GM19452 (cell line): ENCODE measurements around the gene IGFLR1.
"Not testable (repeated sequence)": the region's sequence is repeated elsewhere in the genome, so short reads cannot be mapped to it uniquely, and the experiment has no call there.

Experiments
- ATAC-seq: cut with Tn5 transposase; IDR thresholded peaks from one replicate; pipeline ENCODE4 v1.9.1; 2021; ENCODE audit not compliant: unreplicated experiment

Gene IGFLR1

DNA sequence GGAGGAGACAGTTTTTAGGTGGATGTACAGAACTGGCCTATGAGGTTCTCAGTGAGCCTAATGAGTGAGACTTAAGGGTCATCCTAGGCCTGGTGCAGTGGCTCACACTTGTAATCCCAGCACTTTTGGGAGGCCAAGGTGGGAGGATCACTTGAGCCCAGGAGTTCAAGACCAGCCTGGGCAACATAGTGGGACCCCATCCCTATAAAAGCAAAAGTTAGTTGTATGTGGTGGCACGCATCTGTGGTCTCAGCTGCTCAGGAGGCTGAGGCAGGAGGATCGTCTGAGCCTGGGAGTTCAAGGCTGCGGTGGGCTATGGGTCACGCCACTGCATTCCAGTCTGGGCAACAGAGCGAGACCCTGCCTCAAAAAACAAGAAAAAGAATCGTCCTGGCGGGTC lies 18.1 kb downstream of the IGFLR1 start:
- not testable (repeated sequence) for ATAC-seq

DNA sequence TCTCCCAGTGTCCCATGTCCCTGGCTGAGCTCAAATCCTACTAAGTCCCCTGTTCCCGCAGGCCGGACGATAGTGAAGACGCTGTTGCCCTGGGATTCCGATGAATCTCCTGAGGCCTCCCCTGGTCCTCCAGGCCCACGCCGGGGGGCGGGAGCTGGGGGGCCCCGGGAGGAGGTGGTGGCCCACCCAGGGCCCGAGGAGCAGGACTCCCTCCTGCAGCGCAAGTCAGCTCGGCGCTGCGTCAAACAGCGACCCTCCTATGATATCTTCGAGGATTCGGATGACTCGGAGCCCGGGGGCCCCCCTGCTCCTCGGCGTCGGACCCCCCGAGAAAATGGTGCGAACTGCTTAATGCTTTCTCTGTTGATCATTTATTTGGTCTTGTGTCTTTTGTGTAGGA lies 18.6 kb downstream of the IGFLR1 start:
- no peak for ATAC-seq

DNA sequence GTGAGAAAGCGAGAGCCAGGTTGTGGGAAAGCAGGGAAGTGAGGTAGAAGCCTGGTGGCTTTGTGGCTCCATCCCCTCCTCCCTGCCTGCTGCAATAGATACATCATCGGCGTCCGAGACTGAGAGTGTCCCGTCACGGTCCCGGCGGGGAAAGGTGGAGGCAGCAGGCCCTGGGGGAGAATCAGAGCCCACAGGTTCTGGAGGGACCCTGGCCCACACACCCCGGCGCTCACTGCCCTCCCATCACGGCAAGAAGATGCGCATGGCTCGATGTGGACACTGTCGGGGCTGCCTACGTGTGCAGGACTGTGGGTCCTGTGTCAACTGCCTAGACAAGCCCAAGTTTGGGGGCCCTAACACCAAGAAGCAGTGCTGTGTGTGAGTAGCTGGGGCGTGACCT lies 19.4 kb downstream of the IGFLR1 start:
- no peak for ATAC-seq

DNA sequence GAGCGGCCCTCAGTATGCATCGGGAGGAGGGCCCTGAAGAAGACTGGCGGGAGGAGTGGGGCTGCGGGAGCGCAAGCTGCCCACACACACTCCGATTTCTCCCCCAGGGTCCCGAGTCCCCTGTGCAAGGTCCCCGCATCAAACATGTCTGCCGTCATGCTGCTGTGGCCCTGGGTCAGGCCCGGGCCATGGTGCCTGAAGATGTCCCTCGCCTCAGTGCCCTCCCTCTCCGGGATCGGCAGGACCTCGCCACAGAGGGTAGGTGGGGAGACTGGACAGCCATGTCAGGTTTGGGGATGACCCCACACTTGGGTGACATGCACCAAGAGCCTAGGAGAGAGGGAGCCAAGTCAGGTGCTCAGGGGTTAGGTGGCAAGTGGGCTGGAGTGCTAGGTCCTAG lies 19.8 kb downstream of the IGFLR1 start:
- no peak for ATAC-seq

DNA sequence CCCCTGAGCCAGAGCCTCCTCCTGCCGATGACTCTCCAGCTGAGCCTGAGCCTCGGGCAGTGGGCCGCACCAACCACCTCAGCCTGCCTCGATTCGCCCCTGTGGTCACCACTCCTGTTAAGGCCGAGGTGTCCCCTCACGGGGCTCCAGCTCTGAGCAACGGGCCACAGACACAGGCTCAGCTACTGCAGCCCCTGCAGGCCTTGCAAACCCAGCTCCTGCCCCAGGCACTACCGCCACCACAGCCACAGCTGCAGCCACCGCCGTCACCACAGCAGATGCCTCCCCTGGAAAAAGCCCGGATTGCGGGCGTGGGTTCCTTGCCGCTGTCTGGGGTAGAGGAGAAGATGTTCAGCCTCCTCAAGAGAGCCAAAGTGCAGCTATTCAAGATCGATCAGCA lies 20.9 kb downstream of the IGFLR1 start:
- ATAC-seq: no peak

DNA sequence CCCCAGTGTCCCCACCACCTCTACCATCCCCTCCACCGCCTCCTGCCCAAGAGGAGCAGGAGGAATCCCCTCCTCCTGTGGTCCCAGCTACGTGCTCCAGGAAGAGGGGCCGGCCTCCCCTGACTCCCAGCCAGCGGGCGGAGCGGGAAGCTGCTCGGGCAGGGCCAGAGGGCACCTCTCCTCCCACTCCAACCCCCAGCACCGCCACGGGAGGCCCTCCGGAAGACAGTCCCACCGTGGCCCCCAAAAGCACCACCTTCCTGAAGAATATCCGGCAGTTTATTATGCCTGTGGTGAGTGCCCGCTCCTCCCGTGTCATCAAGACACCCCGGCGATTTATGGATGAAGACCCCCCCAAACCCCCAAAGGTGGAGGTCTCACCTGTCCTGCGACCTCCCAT lies 21.6 kb downstream of the IGFLR1 start:
- ATAC-seq: no peak

DNA sequence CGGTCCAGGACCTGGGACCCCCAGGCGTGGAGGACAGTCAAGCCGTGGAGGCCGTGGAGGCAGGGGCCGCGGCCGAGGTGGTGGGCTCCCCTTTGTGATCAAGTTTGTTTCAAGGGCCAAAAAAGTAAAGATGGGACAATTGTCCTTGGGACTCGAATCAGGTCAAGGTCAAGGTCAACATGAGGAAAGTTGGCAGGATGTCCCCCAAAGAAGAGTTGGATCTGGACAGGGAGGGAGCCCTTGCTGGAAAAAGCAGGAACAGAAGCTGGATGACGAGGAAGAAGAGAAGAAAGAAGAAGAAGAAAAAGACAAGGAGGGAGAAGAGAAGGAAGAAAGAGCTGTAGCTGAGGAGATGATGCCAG lies 22.1 kb downstream of the IGFLR1 start:
- no peak for ATAC-seq

DNA sequence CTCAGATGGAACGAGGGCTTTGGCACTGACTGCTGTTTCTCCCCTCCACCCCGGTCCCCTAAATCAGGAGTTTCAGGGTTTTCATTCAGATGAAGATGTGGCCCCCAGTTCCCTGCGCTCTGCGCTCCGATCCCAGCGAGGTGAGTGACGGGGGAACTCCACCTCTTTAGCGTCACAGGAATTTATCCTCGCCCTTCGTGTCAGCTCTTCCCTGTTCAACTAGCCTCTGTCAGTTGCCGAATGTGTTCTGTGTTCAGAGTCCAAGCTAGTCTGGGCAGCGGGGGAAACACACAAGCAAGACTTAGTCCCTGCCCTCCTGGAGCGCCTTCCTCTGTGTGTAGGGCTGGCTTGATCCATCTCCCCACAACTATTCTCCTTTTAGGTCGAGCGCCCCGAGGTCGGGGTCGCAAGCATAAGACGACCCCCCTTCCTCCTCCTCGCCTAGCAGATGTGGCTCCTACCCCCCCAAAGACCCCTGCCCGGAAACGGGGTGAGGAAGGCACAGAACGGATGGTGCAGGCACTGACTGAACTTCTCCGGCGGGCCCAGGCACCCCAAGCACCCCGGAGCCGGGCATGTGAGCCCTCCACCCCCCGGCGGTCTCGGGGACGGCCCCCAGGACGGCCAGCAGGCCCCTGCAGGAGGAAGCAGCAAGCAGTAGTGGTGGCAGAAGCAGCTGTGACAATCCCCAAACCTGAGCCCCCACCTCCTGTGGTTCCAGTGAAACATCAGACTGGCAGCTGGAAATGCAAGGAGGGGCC lies 22.7 kb downstream of the IGFLR1 start:
- ATAC-seq: no peak

DNA sequence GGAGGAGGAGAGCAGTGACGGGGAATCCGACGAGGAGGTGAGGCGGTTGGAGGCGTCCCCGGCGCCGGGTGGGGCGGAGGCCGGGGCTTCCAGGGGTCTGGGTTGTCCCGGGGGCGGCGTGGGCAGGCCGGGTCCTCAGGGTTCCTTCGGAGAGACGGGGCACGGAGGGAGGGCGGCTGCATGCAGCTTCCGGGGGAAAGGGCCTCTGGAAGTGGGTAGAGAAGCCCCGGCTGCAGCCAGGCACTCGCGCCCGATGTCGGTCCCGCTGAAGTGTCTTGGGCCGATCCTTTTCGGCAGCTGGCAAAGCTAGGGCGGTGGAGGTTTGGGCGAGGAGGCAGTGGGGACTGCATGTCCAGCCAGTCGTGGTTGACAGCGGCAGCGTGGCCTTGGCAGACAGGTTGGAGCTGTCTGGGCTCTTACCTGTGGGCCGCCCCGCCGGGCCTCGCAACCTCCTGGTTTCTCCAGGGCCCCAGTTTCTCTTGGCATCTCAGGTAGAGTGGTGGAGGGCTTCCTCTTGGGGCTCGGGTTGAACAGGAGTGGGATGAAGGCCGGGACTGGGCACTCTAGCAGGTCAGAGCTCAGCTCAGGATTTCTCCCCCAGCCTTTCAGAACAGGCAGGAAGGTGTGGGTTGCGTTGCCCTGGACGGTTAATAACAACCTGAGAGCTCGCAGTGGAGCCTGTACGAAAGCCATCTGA lies 23.8 kb downstream of the IGFLR1 start:
- ATAC-seq: no peak

DNA sequence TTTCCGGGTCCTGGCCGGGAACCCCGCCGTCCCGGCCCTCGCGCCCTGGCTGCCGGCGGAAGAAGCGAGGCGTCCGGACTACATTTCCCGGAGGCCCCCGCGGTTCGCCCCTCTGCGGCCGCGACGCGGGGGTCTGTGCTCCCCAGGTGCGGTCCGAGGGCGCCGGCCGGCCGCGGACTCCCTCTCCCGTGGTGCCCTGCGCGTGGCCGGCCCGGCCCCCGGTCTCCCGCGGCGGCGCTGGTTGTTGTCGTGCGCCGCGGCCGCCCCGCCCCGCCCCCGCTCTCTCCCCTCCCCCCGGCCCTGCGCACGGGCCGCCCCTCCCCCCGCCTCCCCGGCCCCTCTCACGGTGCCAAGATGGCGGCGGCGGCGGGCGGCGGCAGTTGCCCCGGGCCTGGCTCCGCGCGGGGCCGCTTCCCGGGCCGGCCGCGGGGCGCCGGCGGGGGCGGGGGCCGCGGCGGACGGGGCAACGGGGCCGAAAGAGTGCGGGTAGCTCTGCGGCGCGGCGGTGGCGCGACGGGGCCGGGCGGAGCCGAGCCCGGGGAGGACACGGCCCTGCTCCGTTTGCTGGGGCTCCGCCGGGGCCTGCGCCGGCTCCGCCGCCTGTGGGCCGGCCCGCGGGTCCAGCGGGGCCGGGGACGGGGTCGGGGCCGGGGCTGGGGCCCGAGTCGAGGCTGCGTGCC lies 24.4 kb downstream of the IGFLR1 start, which contains the start of gene KMT2B:
TSS of gene KMT2B (plus strand) at position 339 of the 680 bp plus-strand sequence. CDS start at position 355, 16 bp downstream.
- ATAC-seq: peak; percentile 0

DNA sequence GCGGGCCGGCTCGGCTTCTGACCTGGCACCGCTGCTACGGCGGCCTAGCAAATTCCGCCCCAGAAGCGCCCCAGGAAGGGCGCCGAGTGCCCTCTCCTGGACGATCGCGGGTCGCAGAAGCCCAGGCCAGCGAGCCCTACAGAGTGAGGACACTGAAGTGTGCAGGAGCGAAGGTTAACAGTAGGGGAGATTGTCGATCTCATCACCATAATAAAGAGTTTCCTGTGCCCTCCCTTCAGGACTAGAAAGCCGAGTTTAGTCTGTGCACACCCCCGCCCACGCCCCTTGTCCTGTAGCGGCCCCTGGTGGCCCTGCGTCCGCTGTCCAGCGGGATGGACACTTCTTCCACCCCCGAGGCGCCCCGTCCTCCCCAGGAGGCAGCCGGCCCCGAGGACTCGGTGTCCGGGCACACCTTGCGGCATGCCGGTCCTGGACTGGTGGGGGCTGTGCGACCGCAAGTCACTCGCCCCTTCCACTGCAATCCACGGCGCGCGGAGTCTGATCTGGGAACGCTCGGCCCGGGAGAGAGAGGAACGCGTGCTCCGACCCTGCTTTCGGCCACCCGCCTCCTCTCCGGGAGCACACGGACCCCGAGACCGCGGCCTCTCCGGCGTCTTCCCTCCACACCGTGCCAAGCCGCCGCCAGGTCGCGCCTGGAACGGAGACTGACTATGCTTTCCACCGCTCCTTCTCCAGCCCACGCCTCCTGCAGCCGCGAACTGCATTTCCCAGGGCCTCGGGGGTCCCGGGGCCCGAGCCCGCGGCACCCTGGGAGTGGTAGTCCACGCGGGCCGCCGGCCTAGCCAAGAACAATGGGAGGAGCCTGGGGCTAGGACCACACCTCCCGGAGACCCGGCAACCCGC lies 25.2 kb downstream of the IGFLR1 start:
- ATAC-seq: peak; percentile 58

DNA sequence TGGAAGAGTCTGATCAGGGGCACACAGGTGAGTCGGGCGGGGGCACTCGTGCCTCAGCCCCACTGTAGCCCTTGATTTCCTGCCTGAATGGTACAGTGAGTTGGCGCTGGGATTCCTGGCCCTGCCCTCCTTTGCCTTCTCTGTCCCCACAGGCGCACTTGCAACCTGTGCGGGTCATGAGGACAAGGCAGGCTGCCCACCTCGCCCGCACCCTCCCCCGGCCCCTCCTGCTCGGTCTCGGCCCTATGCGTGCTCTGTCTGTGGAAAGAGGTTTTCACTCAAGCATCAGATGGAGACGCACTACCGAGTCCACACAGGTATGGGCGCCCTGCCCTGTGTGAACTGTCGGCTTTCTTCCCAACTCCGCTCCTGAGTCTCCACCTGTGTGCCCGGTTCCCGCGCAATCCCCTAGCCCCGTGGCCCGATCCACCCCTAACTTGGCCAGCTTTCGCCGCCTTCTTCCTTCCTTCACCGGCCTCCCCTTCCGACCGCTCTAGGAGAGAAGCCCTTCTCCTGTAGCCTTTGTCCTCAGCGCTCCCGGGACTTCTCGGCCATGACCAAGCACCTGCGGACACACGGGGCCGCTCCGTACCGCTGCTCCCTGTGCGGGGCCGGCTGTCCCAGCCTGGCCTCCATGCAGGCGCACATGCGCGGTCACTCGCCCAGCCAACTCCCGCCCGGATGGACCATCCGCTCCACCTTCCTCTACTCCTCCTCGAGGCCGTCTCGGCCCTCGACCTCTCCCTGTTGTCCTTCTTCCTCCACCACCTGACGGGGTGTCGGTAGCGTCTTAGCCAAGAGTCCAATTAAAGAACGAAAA lies 26.1 kb downstream of the IGFLR1 start:
- ATAC-seq: peak; percentile 8

DNA sequence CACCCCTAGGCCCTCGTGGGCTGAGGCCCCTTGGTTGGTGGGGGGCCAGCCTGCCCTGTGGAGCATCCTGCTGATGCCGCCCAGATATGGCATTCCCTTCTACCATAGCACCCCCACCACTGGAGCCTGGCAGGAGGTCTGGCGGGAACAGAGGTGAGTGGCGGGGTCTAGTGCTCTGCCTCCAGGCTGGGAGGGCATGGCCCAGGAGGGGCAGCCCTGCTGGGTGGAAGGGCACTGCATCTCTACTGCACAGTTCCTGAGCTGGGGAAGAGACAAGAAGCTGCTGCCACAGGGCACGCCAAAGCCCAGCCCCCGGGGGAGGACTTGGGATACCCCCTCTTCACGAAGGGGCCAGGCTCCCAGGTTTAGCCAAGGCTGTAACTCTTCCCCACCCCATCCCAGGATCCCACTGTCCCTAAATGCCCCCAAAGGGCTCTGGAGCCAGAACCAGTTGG lies 26.9 kb downstream of the IGFLR1 start:
- ATAC-seq: no peak

DNA sequence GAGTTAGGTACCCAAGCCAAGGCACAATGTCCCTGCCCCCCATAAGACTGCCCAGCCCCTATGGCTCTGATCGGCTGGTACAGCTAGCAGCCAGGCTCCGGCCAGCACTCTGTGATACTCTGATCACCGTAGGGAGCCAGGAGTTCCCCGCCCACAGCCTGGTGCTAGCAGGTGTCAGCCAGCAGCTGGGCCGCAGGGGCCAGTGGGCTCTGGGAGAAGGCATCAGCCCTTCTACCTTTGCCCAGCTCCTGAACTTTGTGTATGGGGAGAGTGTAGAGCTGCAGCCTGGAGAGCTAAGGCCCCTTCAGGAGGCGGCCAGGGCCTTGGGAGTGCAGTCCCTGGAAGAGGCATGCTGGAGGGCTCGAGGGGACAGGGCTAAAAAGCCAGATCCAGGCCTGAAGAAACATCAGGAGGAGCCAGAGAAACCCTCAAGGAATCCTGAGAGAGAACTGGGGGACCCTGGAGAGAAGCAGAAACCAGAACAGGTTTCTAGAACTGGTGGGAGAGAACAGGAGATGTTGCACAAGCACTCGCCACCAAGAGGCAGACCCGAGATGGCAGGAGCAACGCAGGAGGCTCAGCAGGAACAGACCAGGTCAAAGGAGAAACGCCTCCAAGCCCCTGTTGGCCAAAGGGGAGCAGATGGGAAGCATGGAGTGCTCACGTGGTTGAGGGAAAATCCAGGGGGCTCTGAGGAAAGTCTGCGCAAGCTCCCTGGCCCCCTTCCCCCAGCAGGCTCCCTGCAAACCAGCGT lies 27.5 kb downstream of the IGFLR1 start:
- no peak for ATAC-seq

DNA sequence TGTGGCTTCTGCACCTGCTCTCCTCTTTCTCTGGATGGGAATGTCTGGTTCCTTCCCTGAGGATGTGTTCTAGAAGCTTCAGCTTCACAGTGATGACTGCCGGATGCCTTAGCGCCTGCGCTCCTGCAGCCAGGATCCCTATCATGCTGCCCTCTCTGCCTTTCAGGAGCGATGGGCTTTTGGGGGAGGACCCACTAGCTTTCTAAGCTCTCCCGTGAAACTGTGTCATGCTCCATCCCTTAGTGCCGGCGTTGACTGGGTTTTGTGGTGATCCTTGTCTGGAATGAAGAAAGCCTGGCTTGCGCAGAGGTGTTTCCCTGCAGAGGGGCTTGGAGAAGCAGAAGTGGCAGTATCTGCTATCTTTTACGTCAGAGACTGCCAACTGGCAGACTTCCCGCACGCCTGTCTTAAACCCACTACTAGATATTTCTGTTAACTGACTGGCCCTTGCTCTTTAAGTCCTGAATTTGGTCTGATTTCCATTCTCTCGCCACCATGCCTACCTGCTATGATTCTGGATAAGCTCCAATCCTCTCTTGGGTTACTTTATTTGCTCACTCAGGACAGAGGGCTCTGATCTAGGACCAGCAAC lies 28.3 kb downstream of the IGFLR1 start:
- ATAC-seq: no peak

DNA sequence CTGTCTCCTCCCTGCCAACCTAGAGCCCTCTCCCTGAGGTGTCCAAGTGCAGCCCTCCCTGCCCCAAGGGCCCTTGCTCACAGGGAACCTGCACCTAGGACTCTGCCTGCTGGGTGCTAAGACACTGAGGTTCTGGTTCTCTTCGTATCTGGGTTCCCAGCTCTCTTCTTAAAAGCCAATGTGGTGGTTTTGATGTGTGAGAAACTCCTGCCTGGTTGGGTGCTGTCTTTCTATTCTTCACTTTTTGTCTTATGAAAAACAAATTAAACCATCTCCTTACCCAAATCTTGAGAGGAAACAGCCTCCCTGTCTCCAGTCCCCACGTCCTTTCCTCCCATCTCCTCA lies 28.8 kb downstream of the IGFLR1 start:
- ATAC-seq: no peak

DNA sequence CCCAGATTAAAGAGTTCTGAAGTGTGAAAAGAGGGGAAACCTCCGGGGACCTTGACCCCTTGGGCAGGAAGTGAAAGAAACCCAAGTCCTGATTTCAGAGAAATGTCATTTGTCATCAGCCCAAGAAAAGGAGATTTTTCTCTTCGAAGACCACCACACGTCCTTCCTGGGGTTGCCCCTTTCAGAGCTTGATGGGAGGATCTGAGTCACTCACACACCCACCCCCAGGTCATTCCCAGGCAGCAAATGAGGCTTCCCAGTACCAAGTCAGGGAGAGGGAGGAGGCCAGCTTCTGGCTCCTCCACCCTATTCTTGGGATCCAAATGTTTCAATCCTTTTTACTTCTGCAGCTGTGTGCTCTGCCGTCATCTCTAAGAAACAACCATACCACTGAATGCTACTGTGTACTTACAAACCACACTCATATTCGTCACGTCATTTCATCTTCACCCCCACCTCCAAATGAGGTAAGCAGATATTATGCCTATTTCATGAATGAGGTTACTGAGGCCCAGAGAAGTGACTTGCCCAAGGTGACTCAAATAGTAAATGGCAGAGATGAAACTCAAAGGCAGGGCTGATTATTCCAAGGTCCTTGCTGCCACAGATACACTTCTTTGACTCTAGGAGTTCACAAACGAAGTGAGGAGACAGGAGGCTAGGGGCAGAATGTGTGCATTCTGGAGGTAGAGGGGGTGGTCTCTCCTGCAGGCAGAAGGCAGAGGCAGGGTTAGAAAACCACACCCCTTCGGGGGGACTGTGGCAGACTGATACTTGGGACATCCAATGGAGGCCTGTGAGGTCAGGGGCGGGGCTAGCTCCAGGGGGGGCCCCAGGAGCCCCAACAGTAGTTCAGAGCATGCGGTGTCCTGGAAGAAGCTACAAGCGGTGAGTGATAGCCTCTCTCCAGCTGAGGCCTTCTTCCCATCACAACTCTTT lies 29.4 kb downstream of the IGFLR1 start:
- no peak for ATAC-seq
